ENCODE data around the gene NSRP1.
"Not testable (repeated sequence)": the region's sequence is repeated elsewhere in the genome, so short reads cannot be mapped to it uniquely, and the experiment has no call there.

The NSRP1 gene

DNA sequence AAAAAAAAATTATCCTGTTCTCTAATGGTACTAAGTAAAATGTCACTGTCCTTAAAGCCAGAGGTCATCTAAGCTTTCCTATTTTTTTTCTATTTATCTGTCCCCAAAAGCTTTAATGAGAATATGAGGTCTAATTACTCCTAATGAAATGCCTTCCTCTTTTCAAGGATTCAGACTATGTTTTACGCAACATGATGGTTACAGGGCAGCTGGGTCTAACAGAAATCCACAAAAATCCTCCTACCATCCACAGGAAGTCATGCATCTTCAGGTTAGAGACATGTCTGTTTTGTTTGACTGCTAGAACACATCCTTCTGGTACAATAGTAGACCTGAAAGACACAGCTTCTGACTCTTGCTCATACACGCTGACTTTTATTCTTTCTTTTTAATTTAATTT lies 29.7 kb upstream of the NSRP1 start:
- no peak overlapping the region for H3K4me3 ChIP-seq (ENCODE audit: low read length)
- no peak for DNase-seq (ENCODE audit: low read depth)
- TF ChIP-seq, protein P1, sequence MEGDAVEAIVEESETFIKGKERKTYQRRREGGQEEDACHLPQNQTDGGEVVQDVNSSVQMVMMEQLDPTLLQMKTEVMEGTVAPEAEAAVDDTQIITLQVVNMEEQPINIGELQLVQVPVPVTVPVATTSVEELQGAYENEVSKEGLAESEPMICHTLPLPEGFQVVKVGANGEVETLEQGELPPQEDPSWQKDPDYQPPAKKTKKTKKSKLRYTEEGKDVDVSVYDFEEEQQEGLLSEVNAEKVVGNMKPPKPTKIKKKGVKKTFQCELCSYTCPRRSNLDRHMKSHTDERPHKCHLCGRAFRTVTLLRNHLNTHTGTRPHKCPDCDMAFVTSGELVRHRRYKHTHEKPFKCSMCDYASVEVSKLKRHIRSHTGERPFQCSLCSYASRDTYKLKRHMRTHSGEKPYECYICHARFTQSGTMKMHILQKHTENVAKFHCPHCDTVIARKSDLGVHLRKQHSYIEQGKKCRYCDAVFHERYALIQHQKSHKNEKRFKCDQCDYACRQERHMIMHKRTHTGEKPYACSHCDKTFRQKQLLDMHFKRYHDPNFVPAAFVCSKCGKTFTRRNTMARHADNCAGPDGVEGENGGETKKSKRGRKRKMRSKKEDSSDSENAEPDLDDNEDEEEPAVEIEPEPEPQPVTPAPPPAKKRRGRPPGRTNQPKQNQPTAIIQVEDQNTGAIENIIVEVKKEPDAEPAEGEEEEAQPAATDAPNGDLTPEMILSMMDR (conservative IDR thresholded peaks at IDR 0.05; ENCODE audit: low read length): no peak

DNA sequence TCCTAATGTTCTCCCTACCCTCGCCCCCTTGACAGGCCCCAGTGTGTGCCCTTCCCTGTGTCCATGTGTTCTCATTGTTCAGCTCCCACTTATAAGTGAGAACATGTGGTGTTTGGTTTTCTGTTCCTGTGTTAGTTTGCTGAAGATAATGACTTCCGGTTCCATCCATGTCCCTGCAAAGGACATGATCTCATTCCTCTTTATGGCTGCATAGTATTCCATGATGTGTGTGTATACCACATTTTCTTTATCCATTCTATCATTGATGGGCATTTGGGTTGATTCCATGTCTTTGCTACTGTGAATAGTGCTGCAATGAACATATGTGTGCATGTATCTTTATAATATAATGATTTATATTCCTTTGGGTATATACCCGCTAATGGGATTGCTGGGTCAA lies 29.2 kb upstream of the NSRP1 start:
- not testable (repeated sequence) for DNase-seq (ENCODE audit: low read depth); H3K4me3 ChIP-seq (ENCODE audit: low read length)

DNA sequence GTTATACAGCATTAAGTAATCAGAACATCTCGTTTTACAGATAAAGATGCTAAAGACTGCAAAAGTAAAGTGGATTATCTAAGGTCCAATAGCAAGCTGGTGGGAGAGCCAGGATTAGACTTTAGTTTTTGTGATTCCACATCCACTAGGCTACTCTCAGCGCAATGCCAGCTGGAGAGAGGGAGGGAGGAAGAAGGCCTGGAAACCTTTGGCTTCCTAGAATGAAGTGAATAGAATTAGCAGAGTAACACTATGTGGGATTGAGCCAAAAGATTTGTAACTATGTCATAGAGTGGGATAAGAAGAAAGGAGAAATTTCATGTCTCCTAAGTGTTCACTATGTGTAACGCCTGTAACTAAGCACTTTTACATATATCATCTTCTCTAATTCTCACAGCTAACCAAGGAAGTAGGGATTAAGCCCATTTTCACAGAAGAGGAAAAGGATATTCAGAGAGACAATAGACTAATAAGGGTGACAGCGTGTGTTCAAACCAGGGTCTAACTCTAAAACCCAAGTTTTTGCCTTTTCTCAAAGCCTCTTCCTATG lies 25.4 kb upstream of the NSRP1 start:
- TF ChIP-seq, protein P1 (conservative IDR thresholded peaks at IDR 0.05; ENCODE audit: low read length): no peak
- DNase-seq (ENCODE audit: low read depth): no peak
- H3K4me3 ChIP-seq (ENCODE audit: low read length): no peak overlapping the region

DNA sequence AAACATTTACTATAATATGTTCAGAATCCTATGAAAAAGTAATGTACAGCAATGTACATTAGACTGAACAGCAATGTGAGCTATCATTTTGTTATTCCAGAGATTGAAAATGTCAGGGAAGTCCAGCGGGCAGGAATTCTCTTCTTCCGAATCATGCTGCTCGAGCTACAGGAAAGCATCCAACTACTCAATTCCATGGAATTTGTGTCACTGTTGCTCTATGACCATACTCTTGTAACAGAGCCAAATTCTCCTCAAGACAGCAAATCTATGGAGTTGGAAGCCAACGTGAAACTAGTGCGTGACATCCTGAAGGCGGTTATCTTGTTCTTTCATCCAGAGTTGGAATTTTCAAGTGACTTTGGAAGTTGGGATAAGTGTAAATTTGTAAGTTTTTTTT lies 24.8 kb upstream of the NSRP1 start:
- no peak overlapping the region for H3K4me3 ChIP-seq (ENCODE audit: low read length)
- peak; percentile 89 for DNase-seq (ENCODE audit: low read depth)
- TF ChIP-seq, protein P1 (conservative IDR thresholded peaks at IDR 0.05; ENCODE audit: low read length): no peak

DNA sequence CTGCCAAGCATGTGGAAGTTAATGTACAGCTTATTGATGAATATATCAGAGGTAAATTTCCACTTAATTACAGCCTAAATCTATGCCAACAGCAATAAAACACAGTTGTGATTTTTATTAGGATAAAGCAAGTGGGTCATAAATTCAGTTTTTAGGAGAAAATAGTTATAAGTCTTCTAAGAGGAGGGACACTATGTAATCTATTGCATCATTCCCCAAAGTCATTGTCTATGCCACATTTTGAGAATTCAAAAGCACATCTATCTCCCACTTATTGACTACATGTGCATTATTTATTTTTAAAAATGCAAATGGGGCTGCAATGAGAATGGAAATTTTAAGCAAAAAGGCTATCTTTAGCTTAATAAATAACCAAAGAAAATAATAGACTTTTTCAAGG lies 23.7 kb upstream of the NSRP1 start:
- no peak for DNase-seq (ENCODE audit: low read depth)
- TF ChIP-seq, protein P1 (conservative IDR thresholded peaks at IDR 0.05; ENCODE audit: low read length): no peak

DNA sequence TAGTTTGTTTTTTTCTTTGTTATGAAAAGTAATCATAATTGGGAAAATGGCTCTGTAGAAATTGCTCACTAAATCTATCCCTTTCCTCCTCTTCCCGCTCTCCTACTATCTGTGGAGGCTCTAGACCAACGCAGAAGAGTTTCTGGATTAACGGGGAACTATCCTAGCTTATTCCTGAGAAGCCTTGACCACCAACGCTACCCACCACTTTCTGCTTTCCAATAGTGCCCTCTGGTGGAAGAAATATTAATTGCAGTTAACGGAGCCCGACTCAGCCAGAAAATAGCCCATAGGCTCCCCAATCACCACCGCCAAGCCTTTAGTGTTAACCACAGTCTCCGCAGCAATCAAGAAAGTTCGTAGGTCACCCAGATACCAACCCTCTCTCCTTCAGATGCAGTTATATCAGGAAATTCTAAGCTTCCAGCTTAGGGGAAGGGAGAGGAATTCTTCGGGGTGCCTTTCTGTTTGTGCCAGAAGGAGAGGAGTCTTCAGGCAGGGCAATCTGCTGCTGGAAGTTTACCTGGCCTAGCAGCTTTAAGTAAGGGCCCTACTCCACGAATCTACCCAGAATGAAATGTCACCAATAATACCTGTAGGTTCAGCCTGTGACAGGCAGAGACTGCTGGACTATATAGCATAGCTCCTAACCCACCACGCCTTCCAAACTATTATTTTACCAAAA lies 23.0 kb upstream of the NSRP1 start:
- peak; percentile 54 for DNase-seq (ENCODE audit: low read depth)
- TF ChIP-seq, protein P1 (conservative IDR thresholded peaks at IDR 0.05; ENCODE audit: low read length): peak; percentile 75
- H3K4me3 ChIP-seq (ENCODE audit: low read length): no peak overlapping the region

More for the DNA sequence above, 23.7 kb upstream of the NSRP1 start:
- H3K4me3 ChIP-seq (ENCODE audit: low read length): no peak overlapping the region

DNA sequence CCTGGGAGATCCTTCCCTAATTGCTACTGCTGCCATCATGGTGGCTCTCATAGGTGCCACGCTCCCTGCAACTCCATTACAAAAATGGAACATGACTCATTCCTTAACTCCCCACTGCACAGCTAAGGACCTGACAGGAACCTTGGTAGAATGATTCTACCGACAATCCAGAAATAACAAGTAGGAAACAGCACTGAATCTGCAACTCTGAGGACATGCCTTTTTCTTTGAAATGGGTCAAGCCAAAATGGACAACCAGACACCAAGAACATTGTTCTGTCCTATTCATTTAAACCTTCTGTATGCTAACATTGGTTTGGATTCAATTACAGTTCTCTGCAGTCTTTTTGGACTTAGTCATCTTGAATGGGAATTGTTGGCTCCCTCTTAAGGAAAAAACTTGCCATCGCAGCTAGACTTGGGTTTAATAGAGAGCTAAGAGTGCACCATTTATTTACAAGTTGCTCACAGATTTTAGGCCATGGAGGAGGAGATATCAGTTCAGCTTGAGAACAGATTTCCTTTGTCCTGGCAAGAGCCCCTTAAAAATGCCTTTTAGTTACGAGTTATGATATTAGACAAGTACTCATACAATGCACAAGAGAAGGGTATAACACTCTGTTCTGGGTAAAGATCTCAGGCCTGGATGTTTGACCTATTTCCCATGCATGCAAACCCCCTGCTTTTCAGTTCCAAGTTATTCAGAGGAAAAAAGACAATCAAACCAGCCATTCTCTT lies 20.9 kb upstream of the NSRP1 start:
- peak; percentile 79 for DNase-seq (ENCODE audit: low read depth)
- no peak overlapping the region for H3K4me3 ChIP-seq (ENCODE audit: low read length)
- TF ChIP-seq, protein P1 (conservative IDR thresholded peaks at IDR 0.05; ENCODE audit: low read length): peak; percentile 80
